AG04450 (cell line): ENCODE measurements around the gene PACRG. TPM values are rescaled to one million over a fixed set of nuclear protein-coding genes. Genes with fewer than 3 reads are reported as not detected.

ENCODE experiments used
- CTCF ChIA-PET: fragments of 300-600, 350-600 bp; formaldehyde crosslinking; extraction: SDS; loops from one replicate; lab custom pipeline; 2022; ENCODE audit warnings: antibody characterized with exemption, inconsistent platforms; lab: Charles Lee
- POLR2A ChIA-PET: fragments of 350-600 bp; formaldehyde crosslinking; extraction: SDS; loops from one replicate; lab custom pipeline; 2021; ENCODE audit warnings: antibody characterized with exemption, inconsistent platforms; lab: Yijun Ruan, JAX
- DNase-seq: peaks from one replicate; pipeline ENCODE4 v3.0.0-alpha.2; 2011; ENCODE audit warnings: low read depth, low spot score
- H3K27ac ChIP-seq: one replicate; pipeline ENCODE4 v1.5.1; 2012; ENCODE audit warnings: low read depth, low read length, control low read depth
- H3K27me3 ChIP-seq: one replicate; pipeline ENCODE4 v1.6.0; 2012; ENCODE audit warnings: low read length; ENCODE audit not compliant: control insufficient read depth, insufficient read depth
- H3K4me3 ChIP-seq: 2 replicates; pipeline ENCODE4 v1.5.1; 2011; ENCODE audit warnings: mild to moderate bottlenecking, low read depth, low read length, control low read depth
- H3K9me3 ChIP-seq: 2 replicates; pipeline ENCODE4 v1.5.1; 2012; ENCODE audit warnings: low read length; ENCODE audit not compliant: control insufficient read depth, insufficient read depth
- polyA plus RNA-seq: library from polyadenylated mRNA; depleted of rRNA; stranded (reverse); fragments of >200 nt; gene quantifications from 2 replicates; pipeline ENCODE4 v1.2.3, GENCODE V29; 2011
- TF ChIP-seq, protein P1 (sequence below): IDR thresholded peaks from 2 replicates; pipeline ENCODE4 v1.5.1; 2011; ENCODE audit warnings: low read depth, low read length, control low read depth, inconsistent platforms

Gene PACRG
- polyA plus RNA-seq, 1 experiment, result not detected

- Histone ChIP-seq H3K9me3 (peaks cover 15% of the 10 kb centered on the region), H3K27me3 (no peaks in the 10 kb centered on the region), H3K27ac (no peak overlapping the region), H3K4me3 (no peak overlapping the region)
- ChIA-PET POLR2A (no interaction called here), CTCF (interaction anchor here (0.6 to 0.7 kb wide), 2 partner anchors 28 to 442 kb away, joined by 3 read pairs; no protein-coding TSS in a partner anchor)
- TF ChIP-seq, protein P1, sequence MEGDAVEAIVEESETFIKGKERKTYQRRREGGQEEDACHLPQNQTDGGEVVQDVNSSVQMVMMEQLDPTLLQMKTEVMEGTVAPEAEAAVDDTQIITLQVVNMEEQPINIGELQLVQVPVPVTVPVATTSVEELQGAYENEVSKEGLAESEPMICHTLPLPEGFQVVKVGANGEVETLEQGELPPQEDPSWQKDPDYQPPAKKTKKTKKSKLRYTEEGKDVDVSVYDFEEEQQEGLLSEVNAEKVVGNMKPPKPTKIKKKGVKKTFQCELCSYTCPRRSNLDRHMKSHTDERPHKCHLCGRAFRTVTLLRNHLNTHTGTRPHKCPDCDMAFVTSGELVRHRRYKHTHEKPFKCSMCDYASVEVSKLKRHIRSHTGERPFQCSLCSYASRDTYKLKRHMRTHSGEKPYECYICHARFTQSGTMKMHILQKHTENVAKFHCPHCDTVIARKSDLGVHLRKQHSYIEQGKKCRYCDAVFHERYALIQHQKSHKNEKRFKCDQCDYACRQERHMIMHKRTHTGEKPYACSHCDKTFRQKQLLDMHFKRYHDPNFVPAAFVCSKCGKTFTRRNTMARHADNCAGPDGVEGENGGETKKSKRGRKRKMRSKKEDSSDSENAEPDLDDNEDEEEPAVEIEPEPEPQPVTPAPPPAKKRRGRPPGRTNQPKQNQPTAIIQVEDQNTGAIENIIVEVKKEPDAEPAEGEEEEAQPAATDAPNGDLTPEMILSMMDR, result no peak
- no peak for DNase-seq
Measured at GRCh38 chr6:163128324-163128723, 400.6 kb downstream of the PACRG start.

- H3K9me3 ChIP-seq, result peaks cover 13% of the 10 kb centered on the region
- no peak for DNase-seq
- CTCF ChIA-PET, result no interaction called here
- TF ChIP-seq, protein P1, result no peak
- POLR2A ChIA-PET, result no interaction called here
- H3K4me3 ChIP-seq, result no peak overlapping the region
- H3K27me3 ChIP-seq, result no peaks in the 10 kb centered on the region
- no peak overlapping the region for H3K27ac ChIP-seq
Measured at GRCh38 chr6:163132050-163132750, 404.4 kb downstream of the PACRG start.

DNA sequence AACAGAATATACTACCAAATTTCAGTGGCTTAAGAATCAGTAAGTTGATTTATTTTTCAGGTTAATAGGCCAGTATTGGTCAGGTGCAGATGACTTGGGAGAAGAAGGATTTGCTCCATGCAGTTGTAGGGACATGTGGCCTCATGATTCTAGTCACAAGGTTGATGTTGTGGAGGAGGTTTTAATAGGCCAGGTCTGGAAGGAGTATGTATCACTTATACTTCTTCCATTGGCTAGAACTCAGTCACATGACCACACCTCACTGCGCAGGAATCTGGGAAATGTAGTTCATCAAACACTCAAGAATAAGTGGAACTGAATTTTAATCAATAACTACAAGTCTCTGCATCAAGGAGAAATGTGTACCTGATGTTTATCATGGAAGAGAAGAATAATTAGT, 405.2 kb downstream of the PACRG start:
- Histone ChIP-seq H3K9me3 (peaks cover 20% of the 10 kb centered on the region), H3K27ac (no peak overlapping the region), H3K4me3 (no peak overlapping the region), H3K27me3 (no peaks in the 10 kb centered on the region)
- ChIA-PET POLR2A (no interaction called here), CTCF (no interaction called here)
- TF ChIP-seq, protein P1, result no peak
- DNase-seq, result no peak

DNA sequence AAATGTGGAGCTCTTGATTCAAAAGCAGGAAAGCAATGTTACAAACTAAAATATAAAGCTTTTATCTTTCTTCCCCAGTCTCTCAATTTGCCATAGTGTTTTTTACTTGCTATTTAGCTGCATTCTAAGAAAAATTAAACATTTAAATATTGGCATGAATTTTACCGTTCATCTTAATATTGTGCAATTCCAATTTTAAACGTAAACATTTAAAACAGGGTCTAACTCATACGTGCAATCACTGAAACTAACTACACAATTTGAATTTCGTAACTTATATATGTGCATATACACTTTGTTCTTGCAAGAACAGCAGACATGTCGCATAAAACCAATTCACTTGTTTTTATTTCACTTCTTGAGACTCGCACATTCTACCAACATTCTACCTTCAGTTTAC, 405.9 kb downstream of the PACRG start:
- TF ChIP-seq, protein P1, result no peak
- Histone ChIP-seq H3K27me3 (no peaks in the 10 kb centered on the region), H3K9me3 (peaks cover 26% of the 10 kb centered on the region), H3K4me3 (no peak overlapping the region), H3K27ac (no peak overlapping the region)
- POLR2A ChIA-PET, result no interaction called here
- no peak for DNase-seq
- CTCF ChIA-PET, result no interaction called here

GRCh38 chr6:163136681-163137397, 409.1 kb downstream of the PACRG start:
- TF ChIP-seq, protein P1, result no peak
- CTCF ChIA-PET, result no interaction called here
- DNase-seq, result no peak
- H3K27ac ChIP-seq, result no peak overlapping the region
- no peak overlapping the region for H3K4me3 ChIP-seq
- peaks cover 24% of the 10 kb centered on the region for H3K9me3 ChIP-seq
- POLR2A ChIA-PET, result no interaction called here
- no peaks in the 10 kb centered on the region for H3K27me3 ChIP-seq
